Raji (cell line): ENCODE results near the gene ZBTB8A.

Source experiments
- POLR2A ChIP-seq: IDR thresholded peaks from 2 replicates; pipeline ENCODE4 v1.6.1; 2011; ENCODE audit warnings: low read depth, low read length, control low read depth; ENCODE audit not compliant: insufficient read depth

Gene ZBTB8A

DNA sequence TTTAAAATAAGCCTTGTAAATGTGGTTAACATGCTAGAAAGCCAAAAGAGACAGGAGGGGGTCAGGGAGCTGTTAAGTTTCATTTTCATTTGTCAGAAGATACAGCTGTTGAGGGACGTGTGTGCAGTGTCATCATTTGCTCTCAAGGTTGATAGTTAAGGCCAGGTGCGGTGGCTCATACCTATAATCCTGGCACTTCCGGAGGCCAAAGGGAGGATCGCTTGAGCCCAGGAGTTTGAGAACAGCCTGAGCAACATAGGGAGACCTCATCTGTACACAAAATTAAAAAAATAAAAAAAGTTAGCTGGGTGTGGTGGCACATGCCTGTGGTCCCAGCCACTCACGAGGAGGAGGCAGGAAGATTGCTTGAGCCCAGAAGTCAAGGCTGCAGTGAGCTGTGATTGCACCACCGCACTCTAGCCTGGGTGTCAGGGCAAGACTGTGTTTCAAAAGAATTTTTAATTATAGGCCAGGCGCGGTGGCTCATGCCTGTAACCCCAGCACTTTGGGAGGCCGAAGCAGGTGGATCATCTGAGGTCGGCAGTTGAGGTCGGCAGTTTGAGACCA lies 88.5 kb downstream of the ZBTB8A start:
- TF ChIP-seq POLR2A, result no peak

DNA sequence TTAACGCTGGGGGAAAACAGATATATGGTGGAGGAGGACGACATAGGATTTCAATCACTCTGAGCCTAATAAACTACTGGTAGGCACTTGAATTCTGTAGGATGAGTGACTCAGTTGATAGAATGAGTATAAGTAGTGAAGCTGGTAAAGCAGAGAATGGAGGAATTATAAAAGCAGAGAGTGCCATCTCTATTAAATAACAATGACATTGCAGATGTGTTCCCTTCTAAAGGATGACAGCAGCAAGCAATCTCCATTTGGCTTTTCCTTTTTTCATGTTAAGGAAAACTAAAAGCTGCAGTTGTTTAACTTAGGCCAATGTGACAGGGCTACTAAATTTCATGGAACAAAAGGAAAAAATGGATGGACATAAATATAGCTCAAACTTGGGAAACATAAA lies 93.6 kb downstream of the ZBTB8A start:
- no peak for TF ChIP-seq POLR2A

DNA sequence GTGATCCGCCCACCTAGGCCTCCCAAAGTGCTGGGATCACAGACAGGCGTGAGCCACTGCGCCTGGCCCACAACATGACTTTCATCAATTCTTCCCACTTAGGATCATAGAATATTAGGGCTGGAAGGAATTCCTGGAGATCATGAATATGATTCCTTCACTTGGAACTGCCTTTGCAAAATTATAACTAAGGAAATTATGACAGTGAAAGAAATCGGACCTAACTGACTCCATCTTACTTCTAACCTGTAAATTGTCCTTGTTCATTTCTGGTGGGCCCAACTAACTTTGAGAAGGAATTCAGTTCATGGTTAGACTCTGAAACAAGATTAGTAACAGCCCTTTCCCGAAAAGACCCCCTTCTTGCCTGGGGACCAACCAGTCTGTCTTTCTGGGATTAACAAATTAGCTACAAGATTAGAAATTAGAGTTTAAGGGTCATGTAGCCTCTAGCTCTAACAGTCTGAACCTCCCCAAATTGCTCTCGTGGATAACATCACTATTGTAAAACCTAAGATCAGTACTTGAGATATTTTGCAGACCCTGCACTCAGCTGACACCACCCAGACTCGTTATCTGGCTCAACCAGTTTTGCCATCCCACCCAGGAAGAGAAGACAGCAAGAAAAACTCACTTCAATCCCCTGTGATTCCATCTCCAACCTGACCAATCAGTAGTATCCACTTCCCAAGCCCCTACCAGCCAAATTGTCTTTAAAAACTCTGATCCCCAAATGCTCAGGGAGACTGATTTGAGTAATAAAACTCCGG lies 96.5 kb downstream of the ZBTB8A start:
- TF ChIP-seq POLR2A, result no peak

DNA sequence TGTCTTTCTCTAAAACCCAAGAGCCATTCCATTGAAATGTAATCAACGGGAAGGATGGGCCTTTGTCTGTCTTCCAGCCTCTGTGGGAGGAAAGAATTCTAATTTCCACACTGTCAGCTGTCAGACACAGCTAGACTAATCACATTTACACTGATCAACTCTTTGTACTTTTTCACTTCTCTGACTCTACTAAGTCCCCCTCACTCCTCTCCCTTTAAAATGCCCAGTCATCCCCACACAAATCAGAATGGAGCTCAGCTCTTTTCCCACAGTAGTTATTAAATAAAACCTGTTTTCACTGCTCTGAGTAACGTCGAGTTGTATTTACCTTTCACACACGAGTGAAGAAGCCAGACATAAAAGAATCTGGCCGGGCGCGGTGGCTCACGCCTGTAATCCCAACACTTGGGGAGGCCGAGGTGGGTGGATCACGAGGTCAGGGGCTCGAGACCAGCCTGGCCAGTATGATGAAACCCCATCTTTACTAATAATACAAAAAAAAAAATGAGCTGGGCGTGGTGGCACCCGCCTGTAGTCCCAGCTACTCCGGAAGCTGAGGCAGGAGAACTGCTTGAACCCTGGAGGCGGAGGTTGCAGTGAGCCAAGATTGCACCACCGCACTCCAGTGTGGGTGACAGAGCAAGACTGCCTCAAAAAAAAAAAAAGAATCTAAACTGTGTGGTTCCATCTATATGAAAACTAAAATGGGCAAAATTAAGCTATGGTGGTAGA lies 97.9 kb downstream of the ZBTB8A start:
- no peak for TF ChIP-seq POLR2A

DNA sequence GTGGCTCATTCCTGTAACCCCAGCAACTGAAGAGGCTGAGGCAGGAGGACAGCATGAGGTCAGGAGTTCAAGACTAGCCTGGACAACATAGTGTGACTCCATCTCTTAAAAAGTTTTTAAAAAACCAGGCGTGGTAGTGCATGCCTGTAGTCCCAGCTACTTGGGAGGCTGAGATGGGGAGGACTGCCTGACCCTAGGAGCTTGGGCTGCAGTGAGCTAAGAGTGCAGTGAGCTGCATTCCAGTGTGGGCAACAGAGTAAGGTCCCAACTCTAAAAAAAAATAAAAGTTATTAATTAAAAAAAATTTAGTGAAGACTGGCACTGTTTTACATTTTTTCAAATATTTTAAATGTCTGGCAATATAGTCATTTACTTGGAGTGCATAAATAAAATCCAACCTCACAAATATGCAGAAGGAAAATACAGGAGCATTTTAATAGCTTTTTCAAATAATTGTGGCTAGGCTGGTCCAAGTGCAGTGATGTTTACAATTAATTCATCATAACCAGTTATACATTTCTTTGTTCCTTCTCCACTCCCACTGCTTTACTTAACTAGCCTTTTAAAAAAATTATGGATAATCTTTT lies 100.4 kb downstream of the ZBTB8A start:
- TF ChIP-seq POLR2A, result no peak

DNA sequence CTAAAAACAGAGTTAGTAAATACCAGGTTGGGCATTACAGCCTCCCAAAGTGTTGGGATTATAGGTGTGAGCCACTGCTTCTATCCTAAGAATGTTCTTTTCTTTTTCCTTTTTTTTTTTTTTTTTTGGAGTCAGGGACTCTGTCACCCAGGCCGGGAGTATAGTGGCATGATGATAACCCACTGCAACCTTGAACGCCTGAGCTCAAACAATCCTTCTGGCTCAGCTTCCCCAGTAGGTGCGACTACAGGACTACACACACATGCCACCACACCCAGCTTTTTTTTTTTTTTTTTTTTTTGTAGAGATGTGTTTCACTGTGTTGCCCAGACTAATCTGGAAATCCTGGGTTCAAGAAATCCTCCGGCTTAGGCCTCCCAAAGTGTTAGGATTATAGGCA lies 105.2 kb downstream of the ZBTB8A start:
- TF ChIP-seq POLR2A, result no peak

DNA sequence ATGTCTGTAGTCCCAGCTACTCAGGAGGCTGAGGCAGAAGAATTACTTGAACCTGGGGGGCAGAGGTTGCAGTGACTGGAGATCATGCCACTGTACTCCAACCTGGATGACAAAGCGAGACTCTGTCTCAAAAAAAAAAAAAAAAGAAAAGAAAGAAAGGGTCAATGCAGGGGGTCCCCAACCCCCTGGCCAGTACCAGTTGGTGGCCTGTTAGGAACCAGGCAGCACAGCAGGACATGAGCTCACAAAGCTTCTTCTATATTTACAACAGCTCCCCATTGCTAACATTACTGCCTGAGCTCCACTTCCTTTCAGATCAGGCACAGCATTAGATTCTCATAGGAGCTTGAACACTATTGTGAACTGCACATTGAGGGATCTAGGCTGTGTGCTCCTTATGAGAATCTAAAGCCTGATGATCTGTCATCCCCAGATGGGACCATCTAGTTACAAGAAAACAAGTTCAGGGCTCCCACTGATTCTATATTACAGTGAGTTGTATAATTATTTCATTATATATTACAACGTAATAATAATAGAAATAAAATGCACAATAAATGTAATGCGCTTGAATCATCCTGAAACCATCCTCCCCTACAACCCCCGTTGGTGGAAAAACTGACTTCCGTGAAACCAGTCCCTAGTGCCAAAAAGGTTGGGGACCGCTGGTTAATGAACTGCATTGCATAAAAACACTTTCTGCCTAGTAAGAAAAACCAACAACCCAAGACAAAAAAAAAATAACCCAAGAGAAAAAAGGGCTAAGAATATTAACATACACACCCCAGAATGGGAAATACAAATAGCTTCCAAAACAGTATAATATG lies 108.3 kb downstream of the ZBTB8A start:
- TF ChIP-seq POLR2A, result no peak

DNA sequence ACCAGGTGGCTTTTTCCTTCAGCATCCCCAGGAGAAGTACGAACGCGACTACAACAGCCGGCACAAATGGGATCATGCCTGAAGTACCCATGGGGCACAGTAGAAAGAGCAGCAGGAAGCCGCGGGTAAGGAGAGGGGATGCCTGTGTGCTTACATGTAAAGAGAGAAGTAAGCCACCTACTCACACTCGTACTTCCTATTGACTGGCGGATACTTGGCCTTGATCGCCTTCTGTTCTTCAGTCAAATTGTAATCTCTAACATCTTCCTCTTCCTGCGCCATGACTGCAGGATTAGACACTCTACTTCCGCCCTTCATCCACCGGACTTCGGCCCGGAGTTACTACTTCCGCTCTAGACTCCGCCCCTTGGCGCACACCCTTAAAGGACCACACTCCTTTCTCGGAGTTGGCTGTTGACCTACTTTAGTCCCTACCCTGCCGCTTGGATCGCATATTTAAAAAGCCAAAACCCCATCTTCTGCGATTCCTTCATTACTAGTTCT lies 111.1 kb downstream of the ZBTB8A start, which contains the start of gene ZBTB8OS:
Gene ZBTB8OS (minus strand): TSS at position 303 of the 504 bp plus-strand sequence. CDS start 21 bp downstream, at position 282.
- peak; percentile 96 for TF ChIP-seq POLR2A

DNA sequence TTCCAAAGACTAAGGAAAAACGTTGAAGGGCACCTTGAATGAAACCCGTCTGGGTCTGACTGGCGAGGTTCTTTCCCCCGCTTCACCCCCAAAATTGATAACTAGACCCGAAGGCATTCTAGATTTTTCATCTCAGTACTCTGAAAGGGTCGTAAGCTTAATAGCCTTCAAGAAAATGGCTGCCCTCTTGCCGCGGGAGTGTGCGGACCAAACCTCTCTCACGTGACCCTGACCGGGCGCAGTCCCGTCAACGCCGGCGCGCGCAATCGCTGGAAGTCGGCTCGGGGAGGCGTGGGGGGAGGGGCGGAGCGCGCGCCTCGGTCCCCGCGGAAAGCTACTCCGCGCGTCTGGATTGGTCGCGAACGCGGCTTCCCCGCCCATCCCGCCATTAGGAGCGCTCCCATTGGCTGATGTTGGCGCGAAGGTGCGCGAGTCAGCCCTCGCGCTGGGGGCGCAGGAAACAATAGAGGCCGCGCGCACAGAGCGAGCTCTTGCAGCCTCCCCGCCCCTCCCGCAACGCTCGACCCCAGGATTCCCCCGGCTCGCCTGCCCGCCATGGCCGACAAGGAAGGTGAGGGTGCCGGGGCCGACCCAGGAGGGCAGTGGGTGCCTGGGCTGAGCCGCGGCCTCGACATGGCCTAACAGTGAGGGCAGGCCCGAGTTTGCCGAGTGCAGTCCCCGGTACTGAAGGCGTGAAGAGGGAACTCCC lies 111.7 kb downstream of the ZBTB8A start, which contains the start of gene RBBP4:
Gene RBBP4 (plus strand): TSS at position 457 of the 709 bp plus-strand sequence. CDS start 99 bp downstream, at position 556.
- peak; percentile 64 for TF ChIP-seq POLR2A

DNA sequence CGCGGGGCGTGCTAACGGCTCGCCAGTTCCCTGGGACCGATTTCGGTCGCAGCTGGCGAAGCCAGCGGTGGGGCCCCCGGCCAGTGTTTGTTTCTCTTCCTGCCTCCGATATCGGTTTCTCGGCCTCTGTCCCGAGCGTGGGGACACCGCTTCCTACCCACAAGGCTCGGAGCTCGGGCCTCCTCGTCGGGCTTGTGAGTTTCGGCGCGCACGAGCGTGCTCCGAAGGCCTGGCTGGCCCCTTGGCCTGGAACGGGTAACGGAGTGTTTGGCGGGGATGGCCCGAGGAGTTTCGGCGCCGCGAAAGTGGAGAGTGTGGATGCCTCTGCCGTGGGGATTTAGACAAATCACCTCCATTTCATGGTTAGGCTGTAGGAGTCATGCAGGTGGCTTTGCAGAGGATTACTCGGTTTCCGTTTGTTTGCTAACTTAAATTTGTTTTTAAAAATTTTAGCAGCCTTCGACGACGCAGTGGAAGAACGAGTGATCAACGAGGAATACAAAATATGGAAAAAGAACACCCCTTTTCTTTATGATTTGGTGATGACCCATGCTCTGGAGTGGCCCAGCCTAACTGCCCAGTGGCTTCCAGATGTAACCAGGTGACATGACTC lies 112.3 kb downstream of the ZBTB8A start:
- no peak for TF ChIP-seq POLR2A

DNA sequence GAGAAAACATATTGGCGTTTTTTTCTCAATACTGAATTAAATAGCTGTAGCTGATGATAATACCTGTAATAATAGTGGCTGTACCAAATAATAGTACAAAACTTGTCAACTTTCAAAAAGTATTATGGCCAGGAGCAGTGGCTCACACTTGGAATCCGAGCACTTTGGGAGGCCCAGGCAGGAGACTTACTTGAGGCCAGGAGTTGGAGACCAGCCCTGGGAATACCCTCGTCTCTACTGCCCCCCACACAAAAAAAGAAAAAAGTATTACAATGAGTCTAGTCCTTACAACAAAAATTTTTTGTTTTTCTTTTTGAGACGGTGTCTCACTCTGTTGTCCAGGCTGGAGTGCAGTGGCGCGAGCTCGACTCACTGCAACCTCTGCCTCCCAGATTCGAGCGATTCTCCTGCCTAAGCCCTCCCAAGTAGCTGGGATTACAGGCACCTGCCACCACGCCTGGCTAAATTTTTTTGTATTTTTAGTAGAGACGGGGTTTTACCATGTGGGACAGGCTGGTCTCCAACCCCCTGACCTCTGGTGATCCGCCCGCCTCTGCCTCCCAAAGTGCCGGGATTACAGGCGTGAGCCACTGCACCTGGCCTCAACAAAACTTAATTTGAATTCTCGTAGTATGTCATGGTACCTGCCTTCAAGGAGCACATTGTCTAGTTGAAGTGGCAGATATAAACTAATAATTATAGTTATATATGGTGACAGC lies 113.2 kb downstream of the ZBTB8A start:
- TF ChIP-seq POLR2A, result no peak
